GM18858 (cell line): Measurements from ENCODE around the gene SDHA.
"Not testable (repeated sequence)": the region's sequence is repeated elsewhere in the genome, so short reads cannot be mapped to it uniquely, and the experiment has no call there.

Source experiments
- ATAC-seq: cut with Tn5 transposase; IDR thresholded peaks from one replicate; pipeline ENCODE4 v1.9.1; 2021; ENCODE audit not compliant: unreplicated experiment

The SDHA gene

DNA sequence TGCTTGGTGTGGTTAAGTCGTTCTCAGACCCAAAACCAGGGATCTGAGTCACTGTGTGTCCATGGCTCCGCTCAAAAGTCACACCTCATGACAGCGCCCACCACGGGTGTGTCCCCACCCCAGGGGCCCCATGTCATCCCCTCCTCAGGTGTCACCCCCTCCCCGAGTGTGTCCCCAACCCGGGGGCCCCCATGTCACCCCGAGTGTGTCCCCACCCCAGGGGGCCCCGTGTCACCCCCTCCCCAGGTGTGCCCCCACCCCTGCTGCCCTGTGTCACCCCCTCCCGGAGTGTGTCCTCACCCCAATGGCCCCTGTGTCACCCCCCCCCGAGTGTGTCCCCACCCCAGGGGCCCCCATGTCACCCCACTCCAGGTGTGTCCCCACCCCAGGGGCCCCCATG, 21.8 kb upstream of the SDHA start:
- ATAC-seq, result no peak

DNA sequence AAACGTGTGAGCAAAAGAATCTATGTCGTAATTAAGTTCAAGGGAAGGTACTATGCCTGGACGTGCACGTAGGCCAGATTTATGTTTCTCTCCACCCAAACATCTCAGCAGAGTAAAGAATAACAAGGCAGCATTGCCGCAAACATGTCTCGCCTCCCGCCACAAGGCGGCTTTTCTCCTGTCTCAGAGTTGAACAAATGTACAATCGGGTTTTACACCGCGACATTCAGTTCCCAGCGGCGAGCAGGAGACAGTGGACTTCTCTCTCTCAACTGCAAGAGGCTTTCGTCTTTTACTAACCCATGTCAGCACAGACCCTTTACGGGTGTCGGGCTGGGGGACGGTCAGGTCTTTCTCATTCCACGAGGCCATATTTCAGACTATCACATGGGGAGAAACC, 21.1 kb upstream of the SDHA start:
- not testable (repeated sequence) for ATAC-seq

DNA sequence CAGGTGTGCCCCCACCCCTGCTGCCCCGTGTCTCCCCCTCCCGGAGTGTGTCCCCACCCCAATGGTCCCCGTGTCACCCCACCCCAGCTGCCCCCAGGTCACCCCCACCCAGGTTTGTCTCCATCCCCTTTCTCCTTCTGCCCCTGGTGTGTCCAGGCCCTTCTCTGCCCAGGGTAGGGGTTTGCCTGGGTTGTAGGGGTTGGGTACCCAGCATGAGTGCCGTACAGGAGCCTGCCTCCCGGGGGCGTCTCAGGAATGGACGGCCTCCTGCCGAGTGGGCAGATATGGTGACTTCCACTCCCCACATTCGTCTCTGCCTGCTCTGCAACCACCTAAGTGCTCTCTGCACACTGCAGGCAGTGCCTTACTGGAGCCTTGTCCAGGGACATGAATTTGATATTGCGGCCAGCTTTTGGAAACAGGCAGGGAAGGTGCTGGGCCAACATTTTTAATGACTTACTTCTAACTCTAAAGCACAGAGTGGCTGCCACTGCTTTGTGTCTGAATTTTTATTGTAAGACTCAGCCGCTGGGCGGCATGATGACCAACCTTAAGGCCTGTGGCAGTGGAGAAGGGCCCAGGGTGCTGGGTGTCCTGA, 20.1 kb upstream of the SDHA start:
- ATAC-seq, result no peak

DNA sequence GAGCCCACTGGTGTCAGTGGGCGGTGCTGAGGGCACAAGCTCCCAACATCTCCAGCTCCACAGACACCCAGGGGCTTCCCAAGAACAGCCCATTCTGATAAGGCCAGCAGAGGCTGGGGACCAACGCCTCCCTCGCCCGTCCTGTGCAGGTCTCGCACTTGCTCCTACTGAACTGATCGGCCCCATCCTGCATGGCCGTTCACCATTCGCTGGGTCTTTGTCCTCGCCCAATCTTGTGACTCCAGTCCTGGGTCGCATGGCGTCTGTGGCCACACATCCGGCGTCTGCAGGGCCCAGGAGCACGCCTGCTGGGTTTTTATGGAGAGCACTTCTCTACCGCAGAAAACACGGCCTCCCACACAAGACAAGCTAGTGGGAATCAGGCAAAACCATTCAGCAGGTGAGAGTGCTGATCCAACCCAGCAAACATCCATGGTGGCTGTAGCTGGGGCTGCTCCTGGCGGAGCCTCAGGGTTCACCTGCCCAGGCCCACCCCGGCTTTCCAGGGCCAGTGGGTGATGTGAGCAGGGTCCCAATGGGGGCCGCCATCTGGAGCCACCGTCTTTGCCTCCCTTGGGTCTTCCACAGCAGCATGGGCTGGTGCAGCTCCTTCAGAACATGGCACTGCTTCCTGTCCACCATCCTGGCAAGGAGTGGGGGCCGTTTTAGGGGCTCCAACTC, 19.5 kb upstream of the SDHA start:
- ATAC-seq, result no peak

DNA sequence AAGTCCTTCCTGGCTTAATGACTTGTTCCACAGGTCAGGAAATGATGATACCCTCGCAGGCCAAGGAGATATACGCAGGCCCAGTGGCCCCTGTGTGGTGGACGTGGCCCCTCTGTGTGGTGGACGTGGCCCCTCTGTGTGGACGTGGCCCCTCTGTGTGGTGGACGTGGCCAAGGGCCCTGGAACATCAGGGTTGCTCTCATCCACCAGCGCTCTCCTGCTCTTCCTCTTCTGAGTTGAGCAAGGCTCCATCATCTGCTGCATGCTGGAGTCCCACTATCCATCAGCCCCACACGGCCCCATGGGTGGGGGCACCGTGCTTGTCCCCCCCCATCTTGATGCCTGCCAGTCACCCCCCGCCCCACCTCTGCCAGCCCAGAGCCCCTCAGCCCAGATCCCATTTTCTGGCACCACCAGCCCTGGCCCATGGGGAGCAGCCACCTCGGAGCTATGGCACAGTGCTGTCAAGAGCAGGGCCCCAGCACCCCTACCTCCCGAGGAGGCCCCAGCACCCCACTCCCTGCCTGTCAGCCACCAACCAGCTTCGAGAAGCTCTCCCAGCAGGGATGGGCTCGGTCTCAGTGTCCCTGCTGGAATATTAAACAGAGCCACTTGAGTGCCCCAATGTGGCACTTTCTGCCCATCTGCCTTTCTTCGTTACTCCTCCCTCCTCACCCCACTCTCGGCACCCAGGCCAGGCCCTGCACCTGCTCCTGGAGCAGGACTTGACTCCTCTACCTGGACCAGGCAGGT, 18.7 kb upstream of the SDHA start:
- no peak for ATAC-seq

DNA sequence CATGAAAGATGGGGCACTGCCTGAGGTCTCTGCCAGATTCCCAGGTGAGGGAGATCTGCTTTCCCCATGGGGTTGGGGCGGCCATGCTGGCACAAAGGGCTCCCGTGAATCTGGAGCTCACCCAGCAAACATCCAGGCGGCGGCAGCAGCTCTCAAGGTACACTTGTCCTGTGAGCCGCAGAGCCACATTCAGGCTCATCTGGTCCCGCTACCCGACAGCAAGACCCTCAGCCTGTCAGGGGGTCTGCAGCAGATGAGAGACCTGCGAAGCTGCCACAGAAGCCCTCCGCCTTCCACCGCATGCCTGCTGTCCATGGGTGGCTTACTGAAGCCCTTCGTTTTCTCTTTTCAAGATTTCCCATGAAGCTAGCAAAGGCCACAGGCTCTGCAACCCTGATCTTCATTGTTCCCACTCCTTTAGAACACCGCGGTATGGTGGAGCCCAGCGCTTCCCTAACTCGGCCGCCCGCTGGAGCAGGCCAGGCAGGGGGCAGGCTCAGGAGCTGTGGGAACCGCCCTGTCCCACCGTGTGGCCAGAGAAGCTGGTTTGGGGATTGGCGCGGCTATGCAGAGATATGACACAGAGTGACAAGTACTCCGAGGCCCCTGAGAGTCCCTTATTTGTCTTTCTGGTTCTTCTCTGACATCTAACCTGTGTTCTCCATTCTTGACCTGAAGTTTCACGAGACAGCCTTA, 18.0 kb upstream of the SDHA start:
- ATAC-seq, result no peak

DNA sequence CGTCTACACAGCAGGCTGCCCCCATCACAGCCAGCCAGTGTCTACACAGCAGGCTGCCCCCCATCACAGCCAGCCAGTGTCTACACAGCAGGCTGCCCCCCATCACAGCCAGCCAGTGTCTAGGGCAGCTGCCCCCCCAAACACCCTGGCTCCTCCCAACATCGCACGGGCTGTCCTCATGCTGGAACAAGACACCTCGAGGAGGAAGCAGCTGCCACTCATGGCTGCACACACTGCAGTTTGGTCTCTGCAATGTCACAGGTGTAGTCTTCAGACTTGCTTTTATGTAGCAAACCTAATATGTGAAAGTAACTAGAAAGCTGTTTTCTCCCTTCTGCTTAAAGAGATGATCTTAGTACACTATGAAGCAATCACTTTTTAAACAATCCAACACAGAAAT, 17.1 kb upstream of the SDHA start:
- no peak for ATAC-seq

DNA sequence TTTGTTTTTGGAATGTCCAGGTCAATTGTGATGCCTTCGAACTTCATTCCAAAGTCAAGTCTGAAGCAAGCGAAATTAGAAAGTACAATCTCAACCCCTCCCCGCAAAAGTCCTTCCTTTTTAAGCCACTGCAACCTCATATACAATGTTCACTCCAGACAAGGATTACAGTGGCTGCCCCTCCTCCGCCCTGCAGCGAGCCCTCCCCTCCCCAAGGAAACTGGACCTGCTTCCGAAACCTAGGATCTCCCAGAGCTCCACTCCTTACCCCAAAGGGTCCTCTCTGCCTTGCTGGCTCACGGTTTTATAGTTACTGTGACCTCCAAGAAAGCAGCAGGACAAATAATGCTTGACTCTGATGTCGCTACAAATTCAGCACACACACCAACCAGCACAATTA, 16.4 kb upstream of the SDHA start:
- no peak for ATAC-seq

DNA sequence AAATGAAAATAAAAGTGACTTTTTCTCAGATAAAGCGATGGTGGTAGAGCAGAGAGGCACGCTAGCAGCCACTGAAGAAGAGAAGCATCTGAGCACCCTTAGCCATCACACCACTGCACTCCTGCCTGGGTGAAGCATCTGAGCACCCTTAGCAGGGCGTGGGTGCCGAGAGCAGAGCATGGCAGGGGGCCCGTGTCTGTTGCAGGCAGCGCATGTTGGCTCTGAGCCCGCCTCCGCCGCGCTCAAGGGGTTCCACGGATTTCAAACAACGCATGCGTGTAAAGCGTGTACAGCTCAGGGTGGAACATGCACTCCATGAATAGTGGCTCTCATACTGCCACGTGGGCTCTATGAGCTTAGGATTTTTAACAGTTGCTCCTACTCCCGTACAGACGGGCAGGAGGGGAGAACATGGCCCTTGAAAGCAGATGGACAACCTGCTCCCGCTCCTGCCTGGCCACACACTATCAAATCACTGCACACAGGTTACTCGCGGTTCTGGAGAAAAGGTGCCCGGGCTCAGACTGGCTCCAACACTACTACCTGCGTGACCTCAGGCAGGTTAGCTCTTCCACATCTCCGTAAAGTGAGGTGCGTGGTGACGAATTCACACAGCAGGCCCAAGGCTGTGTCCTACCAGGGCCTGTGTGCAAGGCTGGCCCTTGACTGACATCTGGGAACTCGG, 14.7 kb upstream of the SDHA start:
- no peak for ATAC-seq

DNA sequence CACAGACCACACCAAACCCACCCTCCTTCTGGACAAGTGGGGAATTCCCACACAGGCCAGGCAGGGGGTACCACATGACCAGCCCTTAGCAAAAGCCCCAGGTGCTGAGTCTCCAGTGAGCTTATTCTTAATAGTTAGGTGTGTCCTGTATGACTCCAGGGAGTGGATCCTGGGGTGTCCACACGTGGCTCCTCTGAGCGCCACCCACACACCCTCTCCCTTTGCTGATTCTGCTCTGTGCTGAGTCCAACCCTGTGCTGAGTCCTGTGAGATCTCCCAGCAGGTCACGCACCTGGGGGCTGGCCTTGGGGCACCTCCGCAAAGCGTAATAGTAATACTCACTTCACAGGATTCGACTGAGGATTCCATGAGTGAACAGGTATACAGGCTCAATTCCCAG, 14.1 kb upstream of the SDHA start:
- no peak for ATAC-seq

DNA sequence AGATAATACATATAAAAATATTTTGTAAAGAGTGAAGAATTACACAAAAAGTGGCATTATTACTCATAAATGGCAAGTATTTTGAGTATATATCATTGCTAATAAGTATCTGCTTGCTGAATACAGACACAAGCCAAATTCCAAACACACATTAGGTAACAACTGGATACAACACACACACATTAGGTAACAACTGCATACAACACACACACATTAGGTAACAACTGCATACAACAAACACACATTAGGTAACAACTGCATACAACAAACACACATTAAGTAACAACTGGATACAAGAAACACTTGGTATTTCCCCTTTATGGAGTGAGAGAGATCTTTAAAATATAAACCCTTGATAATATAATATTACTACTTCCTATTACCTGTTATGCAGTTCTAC, 13.7 kb upstream of the SDHA start:
- ATAC-seq, result no peak

DNA sequence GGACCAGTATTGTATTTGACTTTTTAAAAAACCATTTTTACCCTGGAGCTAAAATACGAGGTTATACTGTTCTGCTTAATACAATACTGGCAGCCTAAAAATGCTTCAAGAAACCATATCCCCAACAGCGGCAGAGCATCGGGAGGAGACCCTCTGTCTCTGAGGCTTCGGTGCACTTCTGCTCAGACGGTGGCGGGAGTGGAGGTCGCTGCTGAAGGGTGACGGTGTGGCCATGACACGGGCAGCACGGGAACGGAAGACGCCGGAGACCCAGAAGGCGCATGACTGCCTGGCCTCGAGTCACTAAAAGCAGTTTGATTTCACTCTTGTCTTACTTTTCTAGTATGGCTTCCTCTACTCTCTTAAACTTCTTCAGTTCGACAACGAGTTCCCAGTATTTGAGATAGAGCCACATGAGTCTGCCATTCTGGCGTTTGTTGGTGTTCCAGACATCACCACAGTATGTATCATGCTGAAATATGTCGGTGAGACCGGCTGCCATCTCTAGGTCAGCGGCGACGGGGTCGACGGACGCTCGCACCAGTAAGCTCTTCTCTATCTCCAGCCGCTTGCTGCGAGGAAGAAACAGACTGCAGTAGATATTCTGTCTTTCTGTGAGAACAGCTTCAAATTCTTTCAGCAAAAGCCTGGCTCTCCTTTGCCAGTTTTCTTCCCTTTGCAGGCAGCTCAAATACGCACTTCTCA, 13.0 kb upstream of the SDHA start:
- ATAC-seq, result no peak

DNA sequence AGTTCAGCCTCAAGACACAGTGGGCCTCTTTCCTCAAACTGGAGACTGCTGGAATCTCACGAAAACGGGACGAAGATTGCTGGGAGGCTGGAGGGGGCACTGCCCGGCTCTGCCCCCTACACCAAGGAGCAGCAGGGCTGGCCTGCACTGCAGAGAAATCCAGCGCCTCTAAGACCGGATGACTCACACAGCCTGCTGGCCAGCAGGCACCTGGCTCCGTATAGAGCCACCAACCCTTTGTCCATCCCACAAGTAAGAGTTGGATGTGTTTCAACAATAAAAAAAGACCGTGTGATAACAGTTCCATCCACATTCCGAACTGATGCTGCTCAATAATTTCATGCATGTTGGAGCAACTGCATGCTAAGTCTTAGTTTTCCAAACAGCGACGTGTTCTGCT, 11.7 kb upstream of the SDHA start:
- no peak for ATAC-seq

DNA sequence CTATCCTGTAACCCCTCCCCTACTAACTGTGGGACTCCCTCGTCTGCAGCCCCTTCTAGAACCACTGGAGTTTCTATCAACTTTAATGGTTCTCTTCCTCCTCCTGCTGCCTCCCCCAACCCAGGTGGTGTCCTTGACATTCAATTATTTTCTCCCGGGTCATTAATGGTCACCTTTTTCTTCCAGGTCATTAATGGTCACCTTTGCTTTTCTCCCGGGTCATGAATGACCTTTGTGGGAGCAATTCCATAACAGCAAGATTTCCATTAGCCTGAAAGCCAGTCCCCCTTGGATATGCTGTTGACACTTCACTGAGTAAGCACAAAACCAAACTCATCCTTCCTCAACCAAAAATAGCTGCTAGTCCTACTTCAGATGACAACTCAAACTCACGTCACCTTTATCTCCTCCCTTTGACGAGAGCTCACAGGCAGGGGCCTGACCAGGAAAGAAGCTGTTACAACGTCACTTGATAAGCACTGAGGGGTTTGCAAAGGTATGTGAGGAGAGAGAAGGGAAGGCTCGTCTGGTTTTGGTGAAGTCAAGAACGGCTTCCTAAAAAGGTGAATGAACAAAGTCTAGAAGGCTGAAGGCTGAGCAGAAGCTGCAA, 11.1 kb upstream of the SDHA start:
- ATAC-seq, result no peak

DNA sequence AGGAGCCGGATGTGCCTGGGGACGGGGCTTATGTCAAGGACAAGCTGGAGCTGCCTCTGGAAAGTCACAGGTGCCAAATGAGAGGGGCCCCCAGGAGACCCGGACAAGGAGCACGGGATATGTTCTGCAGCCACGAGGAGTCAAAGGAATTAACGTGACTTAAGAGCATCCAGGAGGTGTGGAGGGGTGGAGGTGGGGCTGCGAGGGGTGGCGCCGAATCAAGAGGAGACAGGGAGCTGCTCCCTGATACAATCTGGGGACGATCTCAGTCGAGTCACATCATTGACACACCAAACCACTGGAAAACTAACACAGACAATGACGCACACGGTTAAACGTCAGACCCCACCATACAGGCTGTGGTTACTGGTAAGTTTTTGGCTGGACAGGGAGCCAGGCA, 10.5 kb upstream of the SDHA start:
- no peak for ATAC-seq

DNA sequence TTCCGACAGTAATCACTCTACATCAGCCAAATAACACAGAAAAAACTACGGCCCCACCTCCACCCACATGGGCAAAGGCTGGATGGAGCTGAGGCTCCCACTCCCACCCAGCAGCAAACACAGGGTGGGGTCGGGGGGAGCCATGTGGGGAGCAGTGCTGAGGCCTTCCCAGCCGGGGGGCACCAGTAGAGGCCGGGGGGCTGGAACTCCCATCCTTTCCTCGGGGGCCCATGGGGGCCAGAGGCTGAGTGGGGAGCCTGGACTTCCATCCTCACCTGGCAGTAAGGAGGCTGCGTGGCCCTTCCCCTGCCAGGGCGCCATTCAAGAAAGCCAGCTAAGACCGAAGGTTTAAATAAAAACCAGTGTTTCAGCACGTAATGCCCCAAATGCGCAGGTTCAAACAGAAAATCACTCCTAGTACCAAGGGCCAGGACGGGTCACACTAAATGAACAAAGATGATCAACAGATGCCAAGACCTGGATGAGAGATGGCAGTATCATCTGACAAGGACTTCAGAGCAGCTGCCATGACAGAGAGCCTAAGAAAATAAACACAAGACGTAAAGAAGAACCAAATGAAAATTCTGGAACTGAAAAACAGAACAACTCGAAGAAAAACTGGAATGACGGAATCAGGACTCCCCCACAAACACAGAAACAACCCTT, 9.5 kb upstream of the SDHA start:
- no peak for ATAC-seq

DNA sequence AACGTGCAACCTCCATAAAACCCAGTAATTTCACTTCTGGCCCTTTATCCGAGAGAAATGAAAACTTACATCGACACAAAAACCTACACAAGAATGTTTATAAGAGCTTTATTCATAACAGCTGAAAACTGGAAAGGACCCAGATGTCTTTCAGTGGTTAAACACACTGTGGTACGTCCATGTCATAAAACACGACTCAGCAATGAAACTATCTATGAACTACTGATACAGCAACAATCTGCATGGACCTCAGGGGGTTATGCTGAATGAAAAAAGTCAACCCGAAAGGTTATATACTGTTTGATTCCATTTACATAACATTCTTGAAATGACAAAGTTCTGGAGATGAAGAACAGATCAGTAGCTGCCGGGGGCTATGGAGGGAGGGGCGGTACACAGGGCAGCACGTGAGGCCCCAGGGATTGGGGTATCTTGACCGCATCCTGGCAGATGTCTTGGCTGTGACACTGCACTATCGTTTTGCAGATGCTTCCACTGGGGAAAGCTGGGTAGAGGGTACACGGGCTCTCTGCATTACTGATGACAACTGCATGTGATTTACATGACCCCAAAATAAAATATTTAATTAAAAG, 4.2 kb upstream of the SDHA start:
- no peak for ATAC-seq

DNA sequence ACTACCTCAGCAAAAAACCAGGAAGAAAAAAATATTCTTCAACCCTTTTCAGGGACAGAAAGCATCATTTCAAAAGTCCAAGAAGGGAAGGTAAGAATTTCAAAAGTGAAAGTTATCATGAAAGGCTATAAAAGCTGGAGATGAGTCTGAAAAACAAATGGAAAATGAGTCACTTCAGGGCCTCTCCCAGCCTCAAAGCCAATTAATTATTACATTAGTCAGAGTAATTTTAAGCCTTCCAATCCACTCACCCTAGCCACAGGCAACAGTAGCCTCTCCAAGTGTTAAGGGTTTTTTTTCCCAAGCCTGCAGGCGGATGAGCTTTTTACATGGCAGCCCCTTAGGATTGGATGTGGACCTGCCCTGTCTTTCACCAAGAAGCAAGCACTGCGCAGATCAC, 2.9 kb upstream of the SDHA start:
- not testable (repeated sequence) for ATAC-seq

DNA sequence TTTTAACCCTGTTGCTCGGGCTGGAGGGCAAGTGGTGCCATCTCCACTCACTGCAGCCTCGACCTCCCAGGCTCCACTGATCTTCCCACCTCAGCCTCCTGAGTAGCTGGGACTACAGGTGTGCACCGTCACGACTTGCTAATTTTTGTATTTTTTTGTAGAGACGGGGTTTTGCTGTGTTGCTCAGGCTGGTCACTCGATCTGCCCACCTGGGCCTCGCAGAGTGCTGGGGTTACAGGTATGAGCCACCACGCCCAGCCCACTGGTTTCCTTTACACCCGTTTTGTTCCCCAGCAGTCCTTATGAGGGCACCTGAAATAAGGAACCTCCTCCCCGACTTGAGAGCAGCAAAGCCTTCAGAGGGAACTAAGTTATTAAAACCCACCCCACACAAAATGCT, 2.0 kb upstream of the SDHA start:
- ATAC-seq, result not testable (repeated sequence)
